A673 (cell line): ENCODE data around the gene COL11A1. TPM values are rescaled to one million over a fixed set of nuclear protein-coding genes. Genes with fewer than 3 reads are reported as not detected.

ENCODE experiments used
- BruUV-seq: library from RNA; stranded (reverse); fragments of 400-500 nt; replicated peaks from 2 replicates; lab custom pipeline; 2021; lab: Mats Ljungman, UMichigan
- CTCF ChIA-PET: fragments of 300-600 bp; sonication (Branson Sonifier 250); formaldehyde crosslinking; loops from one replicate; lab custom pipeline; 2022; ENCODE audit warnings: antibody characterized with exemption; lab: Charles Lee
- POLR2A ChIA-PET: fragments of 300-600 bp; sonication (Branson Sonifier 250); formaldehyde crosslinking; loops from one replicate; lab custom pipeline; 2022; ENCODE audit warnings: antibody characterized with exemption; ENCODE audit not compliant: low non-redundant PET; lab: Charles Lee
- DNase-seq: peaks from one replicate; pipeline ENCODE4 v3.0.0-alpha.2; 2015; ENCODE audit warnings: low spot score
- H3K27ac ChIP-seq: fragments of 200-600 bp; sonication (generic); 2 replicates; pipeline ENCODE4 v1.5.1; 2016; ENCODE audit warnings: mixed run types, low read depth, mild to moderate bottlenecking, mixed read lengths, antibody characterized with exemption, low read length; ENCODE audit not compliant: poor library complexity, severe bottlenecking
- H3K27me3 ChIP-seq: fragments of 200-600 bp; sonication (generic); replicated peaks from 2 replicates; pipeline ENCODE4 v1.6.1; 2017; ENCODE audit warnings: mixed run types, low read depth, mild to moderate bottlenecking, mixed read lengths, antibody characterized with exemption, low read length; ENCODE audit not compliant: insufficient read depth, poor library complexity
- H3K36me3 ChIP-seq: fragments of 200-600 bp; sonication (generic); 2 replicates; pipeline ENCODE4 v1.6.1; 2016; ENCODE audit warnings: mixed run types, mild to moderate bottlenecking, mixed read lengths, antibody characterized with exemption, low read length; ENCODE audit not compliant: insufficient read depth, poor library complexity, severe bottlenecking
- H3K4me1 ChIP-seq: fragments of 200-600 bp; sonication (generic); 2 replicates; pipeline ENCODE4 v1.6.1; 2017; ENCODE audit warnings: mixed run types, mild to moderate bottlenecking, mixed read lengths, antibody characterized with exemption, low read length; ENCODE audit not compliant: insufficient read depth, poor library complexity, severe bottlenecking
- H3K4me3 ChIP-seq: fragments of 200-600 bp; sonication (generic); 2 replicates; pipeline ENCODE4 v1.5.1; 2016; ENCODE audit warnings: low read depth, mixed run types, mild to moderate bottlenecking, mixed read lengths, low read length; ENCODE audit not compliant: poor library complexity, severe bottlenecking
- H3K9me3 ChIP-seq: fragments of 200-600 bp; sonication (generic); 2 replicates; pipeline ENCODE4 v1.6.1; 2016; ENCODE audit warnings: mixed run types, low read depth, mild to moderate bottlenecking, mixed read lengths, antibody characterized with exemption, low read length; ENCODE audit not compliant: poor library complexity, severe bottlenecking
- EZH2 ChIP-seq: fragments of 200-600 bp; sonication (generic); IDR thresholded peaks from 2 replicates; pipeline ENCODE4 v1.6.1; 2017; ENCODE audit warnings: borderline replicate concordance, low read depth, mild to moderate bottlenecking, mixed read lengths, antibody characterized with exemption, low read length; ENCODE audit not compliant: poor library complexity, severe bottlenecking
- intact Hi-C: fragments of 100-400 bp; cut with micrococcal nuclease; formaldehyde crosslinking; loops from one replicate; pipeline ENCODE4 v1.10.0; 2022; ENCODE audit not compliant: unreplicated experiment
- total RNA-seq: library from RNA; stranded (reverse); gene quantifications from 2 replicates; pipeline ENCODE4 v1.2.3, GENCODE V29; 2021
- TF ChIP-seq, protein P1 (sequence below): fragments of 300-800, 200-600 bp; sonication (generic); conservative IDR thresholded peaks from 2 replicates; pipeline ENCODE4 v1.5.1; 2017; ENCODE audit warnings: low read depth, mild to moderate bottlenecking, antibody characterized with exemption, low read length, moderate library complexity, mixed read lengths

The COL11A1 gene
- total RNA-seq, 1 experiment from 2014 or later: 0.37 TPM

- no peak for TF ChIP-seq EZH2
- TF ChIP-seq, protein P1, sequence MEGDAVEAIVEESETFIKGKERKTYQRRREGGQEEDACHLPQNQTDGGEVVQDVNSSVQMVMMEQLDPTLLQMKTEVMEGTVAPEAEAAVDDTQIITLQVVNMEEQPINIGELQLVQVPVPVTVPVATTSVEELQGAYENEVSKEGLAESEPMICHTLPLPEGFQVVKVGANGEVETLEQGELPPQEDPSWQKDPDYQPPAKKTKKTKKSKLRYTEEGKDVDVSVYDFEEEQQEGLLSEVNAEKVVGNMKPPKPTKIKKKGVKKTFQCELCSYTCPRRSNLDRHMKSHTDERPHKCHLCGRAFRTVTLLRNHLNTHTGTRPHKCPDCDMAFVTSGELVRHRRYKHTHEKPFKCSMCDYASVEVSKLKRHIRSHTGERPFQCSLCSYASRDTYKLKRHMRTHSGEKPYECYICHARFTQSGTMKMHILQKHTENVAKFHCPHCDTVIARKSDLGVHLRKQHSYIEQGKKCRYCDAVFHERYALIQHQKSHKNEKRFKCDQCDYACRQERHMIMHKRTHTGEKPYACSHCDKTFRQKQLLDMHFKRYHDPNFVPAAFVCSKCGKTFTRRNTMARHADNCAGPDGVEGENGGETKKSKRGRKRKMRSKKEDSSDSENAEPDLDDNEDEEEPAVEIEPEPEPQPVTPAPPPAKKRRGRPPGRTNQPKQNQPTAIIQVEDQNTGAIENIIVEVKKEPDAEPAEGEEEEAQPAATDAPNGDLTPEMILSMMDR: no peak
- H3K36me3 ChIP-seq: no peaks in the 10 kb centered on the region
- no peak overlapping the region for H3K4me3 ChIP-seq
- ChIA-PET POLR2A (no interaction called here), CTCF (no interaction called here)
- DNase-seq: no peak
- intact Hi-C loops: no loop called here
- peaks cover under 1% of the 10 kb centered on the region for H3K9me3 ChIP-seq
- BruUV-seq: no TSS peak
- no peaks in the 10 kb centered on the region for H3K27me3 ChIP-seq
- no peaks in the 10 kb centered on the region for H3K4me1 ChIP-seq
- no peak overlapping the region for H3K27ac ChIP-seq
These were observed 265.7 kb downstream of the COL11A1 start for GRCh38 chr1:102842606-102843005.

- Histone ChIP-seq H3K4me3 (no peak overlapping the region), H3K4me1 (no peaks in the 10 kb centered on the region), H3K36me3 (no peaks in the 10 kb centered on the region), H3K27me3 (no peaks in the 10 kb centered on the region), H3K27ac (no peak overlapping the region), H3K9me3 (no peaks in the 10 kb centered on the region)
- intact Hi-C loops: no loop called here
- TF ChIP-seq, protein P1: no peak
- no peak for TF ChIP-seq EZH2
- ChIA-PET POLR2A (no interaction called here), CTCF (no interaction called here)
- no peak for DNase-seq
- BruUV-seq: no TSS peak
These were observed 267.6 kb downstream of the COL11A1 start for GRCh38 chr1:102840741-102841140.

GRCh38 chr1:102838016-102838415 is 270.3 kb downstream of the COL11A1 start:
- Histone ChIP-seq H3K4me1 (no peaks in the 10 kb centered on the region), H3K36me3 (no peaks in the 10 kb centered on the region), H3K4me3 (no peak overlapping the region), H3K9me3 (no peaks in the 10 kb centered on the region), H3K27me3 (no peaks in the 10 kb centered on the region), H3K27ac (no peak overlapping the region)
- intact Hi-C loops: no loop called here
- no peak for TF ChIP-seq EZH2
- TF ChIP-seq, protein P1: no peak
- ChIA-PET POLR2A (no interaction called here), CTCF (no interaction called here)
- no peak for DNase-seq
- no TSS peak for BruUV-seq
